Stimulated activated naive B cell treated with anti-CD40 and anti-IgM and Interleukin-4, amounts not matched to agents 10 μg/mL and 1 μg/mL and 100 μg/mL, for 72 hours (primary cell): ENCODE measurements around the gene TRAIP.

Source experiments
- ATAC-seq, 2 donors: fragments of 150-1000 bp; cut with Tn5 transposase; replicated peaks; 2 replicates each; pipeline ENCODE4 v1.10.0; 2021; ENCODE audit warnings: moderate library complexity in 1 of 2
- DNase-seq: peaks from one replicate; pipeline ENCODE4 v3.0.0; 2021
- H3K27ac Mint-ChIP-seq: one replicate; pipeline ENCODE4 v1.8.0; 2022; ENCODE audit warnings: mild to moderate bottlenecking, mixed read lengths
- H3K27me3 Mint-ChIP-seq, 2 donors: one replicate each; pipeline ENCODE4 v1.8.0; 2022; ENCODE audit warnings: mixed read lengths in 2 of 2
- H3K36me3 Mint-ChIP-seq, 2 donors: one replicate each; pipeline ENCODE4 v1.8.0; 2022; ENCODE audit warnings: mixed read lengths in 2 of 2, mild to moderate bottlenecking in 1 of 2
- H3K4me1 Mint-ChIP-seq, 2 donors: one replicate each; pipeline ENCODE4 v1.8.0; 2022; ENCODE audit warnings: mixed read lengths in 2 of 2, mild to moderate bottlenecking in 1 of 2
- H3K4me3 Mint-ChIP-seq, 2 donors: one replicate each; pipeline ENCODE4 v1.8.0; 2022; ENCODE audit warnings: mild to moderate bottlenecking in 2 of 2, mixed read lengths in 2 of 2, moderate library complexity in 1 of 2
- H3K9me3 Mint-ChIP-seq, 2 donors: one replicate each; pipeline ENCODE4 v1.8.0; 2022; ENCODE audit warnings: mixed read lengths in 2 of 2, mild to moderate bottlenecking in 1 of 2

The TRAIP gene

GRCh38 chr3:49865198-49865784 lies 8.9 kb upstream of the TRAIP start:
- ATAC-seq (no peak), DNase-seq (no peak)
- no peak overlapping the region for H3K27ac Mint-ChIP-seq
- peaks cover 54 to 61% of the 10 kb centered on the region in 2 donors for H3K27me3 Mint-ChIP-seq
- H3K4me3 Mint-ChIP-seq = no peak overlapping the region
- H3K9me3 Mint-ChIP-seq = no peaks in the 10 kb centered on the region
- no peaks in the 10 kb centered on the region for H3K4me1 Mint-ChIP-seq
- H3K36me3 Mint-ChIP-seq = no peaks in the 10 kb centered on the region

GRCh38 chr3:49864505-49864904 lies 8.1 kb upstream of the TRAIP start:
- DNase-seq (no peak), ATAC-seq (no peak)
- peaks cover 50 to 59% of the 10 kb centered on the region in 2 donors for H3K27me3 Mint-ChIP-seq
- H3K27ac Mint-ChIP-seq = no peak overlapping the region
- no peaks in the 10 kb centered on the region for H3K4me1 Mint-ChIP-seq
- H3K36me3 Mint-ChIP-seq = no peaks in the 10 kb centered on the region
- no peaks in the 10 kb centered on the region for H3K9me3 Mint-ChIP-seq
- no peak overlapping the region for H3K4me3 Mint-ChIP-seq

- H3K9me3 Mint-ChIP-seq = no peaks in the 10 kb centered on the region
- DNase-seq (no peak), ATAC-seq (no peak)
- H3K27me3 Mint-ChIP-seq = peaks cover 10 to 17% of the 10 kb centered on the region in 2 donors
- H3K36me3 Mint-ChIP-seq = no peaks in the 10 kb centered on the region
- no peak overlapping the region for H3K4me3 Mint-ChIP-seq
- peaks cover 6 to 8% of the 10 kb centered on the region in 2 donors for H3K4me1 Mint-ChIP-seq
- no peak overlapping the region for H3K27ac Mint-ChIP-seq
These were observed 3.4 kb upstream of the TRAIP start for GRCh38 chr3:49859576-49860305.

- H3K4me1 Mint-ChIP-seq = peaks cover 6 to 8% of the 10 kb centered on the region in 2 donors
- no peaks in the 10 kb centered on the region for H3K27me3 Mint-ChIP-seq
- no peaks in the 10 kb centered on the region for H3K9me3 Mint-ChIP-seq
- DNase-seq (no peak), ATAC-seq (no peak)
- H3K36me3 Mint-ChIP-seq = no peaks in the 10 kb centered on the region
- H3K27ac Mint-ChIP-seq = no peak overlapping the region
- H3K4me3 Mint-ChIP-seq = peak overlapping the region; percentile 95
These were observed 702 bp downstream of the TRAIP start for GRCh38 chr3:49855662-49856061.

- Mint-ChIP-seq H3K27me3 (no peaks in the 10 kb centered on the region), H3K4me3 (no peak overlapping the region), H3K4me1 (peaks cover 0 to 6% of the 10 kb centered on the region in 2 donors), H3K27ac (no peak overlapping the region), H3K9me3 (no peaks in the 10 kb centered on the region), H3K36me3 (peaks cover 11 to 17% of the 10 kb centered on the region in 2 donors)
- no peak for DNase-seq
- no peak for ATAC-seq
These were observed 10.7 kb downstream of the TRAIP start for GRCh38 chr3:49845694-49846093.

GRCh38 chr3:49844464-49845183 lies 11.7 kb downstream of the TRAIP start:
- Mint-ChIP-seq H3K4me1 (peaks cover 0 to 7% of the 10 kb centered on the region in 2 donors), H3K36me3 (peaks cover 9 to 17% of the 10 kb centered on the region in 2 donors), H3K4me3 (no peak overlapping the region), H3K9me3 (no peaks in the 10 kb centered on the region), H3K27ac (no peak overlapping the region), H3K27me3 (no peaks in the 10 kb centered on the region)
- DNase-seq = no peak
- no peak for ATAC-seq

- Mint-ChIP-seq H3K36me3 (peaks cover 9 to 17% of the 10 kb centered on the region in 2 donors), H3K27ac (no peak overlapping the region), H3K4me3 (no peak overlapping the region), H3K27me3 (no peaks in the 10 kb centered on the region), H3K9me3 (no peaks in the 10 kb centered on the region), H3K4me1 (peaks cover 2 to 7% of the 10 kb centered on the region in 2 donors)
- ATAC-seq (no peak), DNase-seq (no peak)
These were observed 13.4 kb downstream of the TRAIP start for GRCh38 chr3:49842843-49843517.

- ATAC-seq (no peak), DNase-seq (no peak)
- peaks cover 10 to 12% of the 10 kb centered on the region in 2 donors for H3K36me3 Mint-ChIP-seq
- H3K4me1 Mint-ChIP-seq = peaks cover 2 to 7% of the 10 kb centered on the region in 2 donors
- no peak overlapping the region for H3K4me3 Mint-ChIP-seq
- no peak overlapping the region for H3K27ac Mint-ChIP-seq
- no peaks in the 10 kb centered on the region for H3K9me3 Mint-ChIP-seq
- H3K27me3 Mint-ChIP-seq = no peaks in the 10 kb centered on the region
These were observed 14.6 kb downstream of the TRAIP start for GRCh38 chr3:49841806-49842205.

- ATAC-seq (peak; percentile 23 to 46), DNase-seq (no peak)
- H3K27ac Mint-ChIP-seq = no peak overlapping the region
These were observed 15.2 kb downstream of the TRAIP start for GRCh38 chr3:49841126-49841696.

GRCh38 chr3:49840388-49840787 lies 16.0 kb downstream of the TRAIP start:
- no peak for DNase-seq
- peaks cover 2 to 7% of the 10 kb centered on the region in 2 donors for H3K4me1 Mint-ChIP-seq
- no peaks in the 10 kb centered on the region for H3K9me3 Mint-ChIP-seq
- peaks cover 8% of the 10 kb centered on the region in 2 donors for H3K36me3 Mint-ChIP-seq
- H3K4me3 Mint-ChIP-seq = no peak overlapping the region
- H3K27ac Mint-ChIP-seq = no peak overlapping the region
- no peaks in the 10 kb centered on the region for H3K27me3 Mint-ChIP-seq
- ATAC-seq = no peak

More at GRCh38 chr3:49841126-49841696, 15.2 kb downstream of the TRAIP start:
- Mint-ChIP-seq H3K36me3 (peaks cover 10 to 12% of the 10 kb centered on the region in 2 donors), H3K27me3 (no peaks in the 10 kb centered on the region), H3K4me3 (no peak overlapping the region), H3K4me1 (peaks cover 2 to 7% of the 10 kb centered on the region in 2 donors), H3K9me3 (no peaks in the 10 kb centered on the region)

GRCh38 chr3:49839193-49839809 lies 17.1 kb downstream of the TRAIP start:
- H3K4me1 Mint-ChIP-seq = peaks cover 2 to 7% of the 10 kb centered on the region in 2 donors
- DNase-seq = peak; percentile 42
- no peak overlapping the region for H3K27ac Mint-ChIP-seq
- no peak overlapping the region for H3K4me3 Mint-ChIP-seq
- H3K27me3 Mint-ChIP-seq = no peaks in the 10 kb centered on the region
- H3K9me3 Mint-ChIP-seq = no peaks in the 10 kb centered on the region
- peaks cover 6 to 13% of the 10 kb centered on the region in 2 donors for H3K36me3 Mint-ChIP-seq
- peak; percentile 95 to 96 for ATAC-seq

GRCh38 chr3:49831341-49831740 lies 25.0 kb downstream of the TRAIP start:
- H3K9me3 Mint-ChIP-seq = no peaks in the 10 kb centered on the region
- no peak overlapping the region for H3K4me3 Mint-ChIP-seq
- peaks cover 0 to 11% of the 10 kb centered on the region in 2 donors for H3K4me1 Mint-ChIP-seq
- no peak for ATAC-seq
- H3K27me3 Mint-ChIP-seq = no peaks in the 10 kb centered on the region
- no peak for DNase-seq
- H3K27ac Mint-ChIP-seq = peak overlapping the region; percentile 10
- H3K36me3 Mint-ChIP-seq = peaks cover 20 to 33% of the 10 kb centered on the region in 2 donors

GRCh38 chr3:49826016-49826415 lies 30.3 kb downstream of the TRAIP start:
- ATAC-seq (no peak), DNase-seq (no peak)
- Mint-ChIP-seq H3K4me3 (no peak overlapping the region), H3K27me3 (no peaks in the 10 kb centered on the region), H3K4me1 (peaks cover 0 to under 1% of the 10 kb centered on the region in 2 donors), H3K9me3 (no peaks in the 10 kb centered on the region), H3K27ac (no peak overlapping the region), H3K36me3 (peaks cover 3 to 13% of the 10 kb centered on the region in 2 donors)
